GM21825 (cell line): ENCODE results near the gene ALPL.
"Not testable (repeated sequence)": the region's sequence is repeated elsewhere in the genome, so short reads cannot be mapped to it uniquely, and the experiment has no call there.

ENCODE experiments used
- ATAC-seq: cut with Tn5 transposase; IDR thresholded peaks from one replicate; pipeline ENCODE4 v1.9.1; 2021; ENCODE audit warnings: mild to moderate bottlenecking, moderate library complexity; ENCODE audit not compliant: unreplicated experiment

Gene ALPL

DNA sequence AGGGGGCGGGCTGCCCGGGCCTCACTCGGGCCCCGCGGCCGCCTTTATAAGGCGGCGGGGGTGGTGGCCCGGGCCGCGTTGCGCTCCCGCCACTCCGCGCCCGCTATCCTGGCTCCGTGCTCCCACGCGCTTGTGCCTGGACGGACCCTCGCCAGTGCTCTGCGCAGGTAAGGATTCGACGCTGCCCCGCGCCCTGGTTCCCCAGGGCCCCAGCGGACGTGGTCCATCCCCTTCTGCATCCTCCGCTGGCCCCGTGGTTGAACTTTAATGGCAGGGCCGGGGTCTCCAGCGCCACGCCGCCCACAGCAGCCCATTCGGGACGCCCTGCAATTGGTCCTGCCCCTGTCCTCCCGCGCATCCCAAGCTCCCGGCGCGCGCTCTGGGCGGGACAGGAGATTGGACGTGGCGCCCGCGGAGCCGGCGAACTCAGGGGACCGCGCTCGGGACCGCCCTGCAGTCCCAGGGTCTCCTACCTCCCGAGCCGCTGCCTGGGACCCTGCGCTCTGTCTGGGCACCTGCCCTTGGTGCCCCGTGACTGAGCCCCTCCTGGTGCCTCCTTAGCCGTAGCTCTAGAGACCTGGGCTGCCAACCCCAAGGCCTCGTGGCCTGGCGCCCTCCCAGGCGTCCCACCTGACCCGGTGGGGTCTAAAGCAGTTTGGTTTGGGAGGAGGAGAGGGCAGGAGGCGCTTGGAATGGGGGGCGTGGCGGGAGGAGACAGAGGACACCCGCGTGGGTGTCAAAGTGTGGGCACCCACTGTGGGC is at the start of gene ALPL:
Gene ALPL (plus strand): TSS at position 73 of the 762 bp plus-strand sequence. CDS start 44,659 bp downstream, outside the sequence.
- ATAC-seq = no peak

DNA sequence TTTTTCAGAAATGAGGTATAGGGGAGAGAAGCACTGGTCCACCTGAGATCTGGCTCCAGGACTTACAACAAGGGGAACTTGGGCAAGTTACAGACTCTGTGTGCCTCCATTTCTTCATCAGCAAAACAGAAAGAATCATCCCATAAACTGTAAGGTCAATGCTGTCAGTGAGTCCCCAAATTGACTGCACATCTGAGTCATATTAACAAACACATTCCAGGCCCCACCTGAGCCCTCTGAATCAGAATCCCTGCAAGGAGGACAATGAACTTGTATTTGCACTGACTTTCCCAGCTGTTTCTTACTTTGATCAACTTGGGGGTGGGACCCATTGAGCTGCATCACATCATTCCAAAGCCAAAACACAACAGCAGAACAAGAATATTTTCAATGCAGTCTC is 44.1 kb upstream of the ALPL start:
- not testable (repeated sequence) for ATAC-seq

DNA sequence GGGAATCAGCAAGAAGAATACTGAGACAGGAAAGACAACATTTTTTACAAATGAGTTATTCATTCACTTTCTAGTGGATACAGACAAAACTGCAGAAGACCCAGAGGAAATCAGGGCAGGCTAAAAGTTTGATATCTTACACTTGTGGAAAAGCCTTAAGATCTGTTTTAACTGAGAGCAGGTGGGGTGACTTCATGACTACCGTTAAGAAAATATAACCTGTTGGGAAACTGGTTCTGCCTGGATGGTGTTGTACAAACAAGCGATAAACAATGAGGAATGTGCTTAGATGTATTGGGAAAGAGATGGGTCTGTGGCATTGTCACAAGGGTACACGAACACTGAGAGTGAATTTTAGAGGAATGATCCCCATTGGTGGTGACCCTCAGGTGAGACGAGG is 41.3 kb upstream of the ALPL start:
- not testable (repeated sequence) for ATAC-seq

DNA sequence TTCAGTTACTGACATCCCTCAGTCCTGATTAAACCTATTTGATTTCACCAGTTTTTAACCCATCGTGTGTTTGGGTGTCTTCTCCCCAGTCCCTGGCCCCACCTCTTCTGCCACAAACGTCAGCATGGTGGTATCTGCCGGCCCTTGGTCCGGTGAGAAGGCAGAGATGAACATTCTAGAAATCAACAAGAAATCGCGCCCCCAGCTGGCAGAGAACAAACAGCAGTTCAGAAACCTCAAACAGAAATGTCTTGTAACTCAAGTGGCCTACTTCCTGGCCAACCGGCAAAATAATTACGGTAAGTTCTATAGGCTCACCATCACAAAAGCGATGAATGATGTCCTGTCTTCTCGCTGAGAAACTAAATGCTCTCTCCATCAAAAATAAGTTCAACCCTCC is 40.6 kb upstream of the ALPL start:
- no peak for ATAC-seq

DNA sequence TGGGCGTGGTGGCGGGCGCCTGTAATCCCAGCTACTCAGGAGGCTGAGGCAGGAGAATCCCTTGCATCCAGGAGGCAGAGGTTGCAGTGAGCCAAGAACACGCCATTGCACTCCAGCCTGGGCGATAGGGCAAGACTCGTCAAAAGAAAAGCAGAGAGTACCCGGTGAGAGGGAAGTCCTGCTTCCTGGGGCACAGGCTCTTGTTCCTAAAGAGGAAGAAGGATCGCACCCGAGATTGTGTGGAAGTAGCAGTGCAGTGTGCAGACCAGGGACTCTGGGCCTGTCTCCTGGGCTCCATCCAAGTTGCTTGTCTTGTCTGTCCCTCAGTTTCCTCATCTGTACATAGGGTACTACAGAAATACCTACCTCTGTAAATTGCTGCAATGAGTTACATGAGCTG is 39.6 kb upstream of the ALPL start:
- ATAC-seq = no peak

DNA sequence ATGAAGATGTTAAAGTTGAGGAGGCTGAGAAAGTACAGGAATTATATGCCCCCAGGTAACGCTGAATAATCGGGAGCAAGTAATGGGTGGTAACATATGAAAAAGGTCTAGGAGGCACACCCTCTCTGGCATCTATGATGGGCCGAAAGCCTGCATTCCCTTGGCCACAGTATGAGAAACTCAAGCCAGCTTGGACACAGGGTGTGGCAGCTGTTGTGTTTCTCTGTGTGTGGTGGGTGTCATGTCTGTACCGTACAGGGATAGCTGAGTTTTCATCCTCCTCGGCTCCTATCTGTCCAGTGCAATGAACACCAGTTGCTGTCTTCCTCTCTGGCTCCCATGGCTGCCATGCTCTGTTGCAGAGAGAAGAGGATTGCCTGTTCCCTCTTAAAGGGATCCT is 36.4 kb upstream of the ALPL start:
- ATAC-seq = no peak

DNA sequence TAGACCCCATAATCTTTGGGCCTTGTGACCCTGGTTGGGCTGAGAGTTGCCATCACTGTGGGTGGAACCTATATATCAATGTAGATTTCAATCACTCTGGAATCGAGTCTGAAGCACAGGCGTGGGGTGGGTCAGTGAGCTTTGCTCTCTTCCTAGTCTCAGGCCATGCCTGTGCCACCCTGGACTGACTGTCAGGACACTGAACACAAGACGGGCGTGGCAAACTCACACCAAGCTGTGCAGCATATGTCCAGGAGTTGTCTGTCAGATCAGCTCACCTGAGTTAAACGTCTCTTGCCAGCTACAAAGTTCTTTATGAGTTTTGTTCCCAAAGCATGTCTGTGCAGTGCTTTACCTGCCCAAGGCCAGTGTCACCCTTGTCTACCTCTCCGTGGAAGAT is 30.9 kb upstream of the ALPL start:
- no peak for ATAC-seq

DNA sequence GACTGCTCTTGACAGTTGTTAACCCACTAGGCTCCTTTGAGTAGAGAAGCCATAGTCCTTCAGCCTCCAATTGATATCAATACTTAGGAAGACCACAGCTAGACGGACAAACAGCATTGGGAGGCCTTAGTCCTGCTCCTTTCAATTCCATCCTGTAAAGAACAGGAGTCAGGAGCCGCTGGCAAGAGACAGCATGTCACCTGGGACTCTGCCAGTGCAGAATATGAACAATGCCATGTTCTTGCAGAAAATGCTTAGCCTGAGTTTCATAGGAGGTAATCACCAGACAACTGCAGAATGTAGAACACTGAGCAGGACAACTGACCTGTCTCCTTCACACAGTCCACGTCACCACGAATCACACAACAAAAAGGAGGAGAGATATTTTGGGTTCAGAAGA is 25.3 kb upstream of the ALPL start:
- not testable (repeated sequence) for ATAC-seq

DNA sequence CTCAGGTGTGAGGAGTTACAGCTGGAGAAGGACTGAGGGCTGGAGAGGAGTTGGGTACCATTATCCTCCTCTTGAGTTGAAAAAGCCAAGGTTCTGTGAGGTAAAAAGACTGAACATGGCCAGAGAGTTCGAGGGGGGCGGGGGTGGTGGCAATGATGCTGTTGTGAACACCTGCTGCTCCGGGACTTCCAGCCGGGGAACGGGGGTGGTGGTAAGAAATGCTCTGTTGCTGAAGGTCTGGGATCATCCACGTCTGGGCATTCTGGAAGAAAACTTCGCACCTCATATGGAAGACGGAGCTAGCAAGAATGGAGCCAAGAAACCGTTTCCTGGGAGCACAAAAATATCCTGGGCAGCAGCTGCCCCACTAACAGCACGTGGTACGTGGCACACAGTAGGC is 20.1 kb upstream of the ALPL start:
- ATAC-seq = no peak

DNA sequence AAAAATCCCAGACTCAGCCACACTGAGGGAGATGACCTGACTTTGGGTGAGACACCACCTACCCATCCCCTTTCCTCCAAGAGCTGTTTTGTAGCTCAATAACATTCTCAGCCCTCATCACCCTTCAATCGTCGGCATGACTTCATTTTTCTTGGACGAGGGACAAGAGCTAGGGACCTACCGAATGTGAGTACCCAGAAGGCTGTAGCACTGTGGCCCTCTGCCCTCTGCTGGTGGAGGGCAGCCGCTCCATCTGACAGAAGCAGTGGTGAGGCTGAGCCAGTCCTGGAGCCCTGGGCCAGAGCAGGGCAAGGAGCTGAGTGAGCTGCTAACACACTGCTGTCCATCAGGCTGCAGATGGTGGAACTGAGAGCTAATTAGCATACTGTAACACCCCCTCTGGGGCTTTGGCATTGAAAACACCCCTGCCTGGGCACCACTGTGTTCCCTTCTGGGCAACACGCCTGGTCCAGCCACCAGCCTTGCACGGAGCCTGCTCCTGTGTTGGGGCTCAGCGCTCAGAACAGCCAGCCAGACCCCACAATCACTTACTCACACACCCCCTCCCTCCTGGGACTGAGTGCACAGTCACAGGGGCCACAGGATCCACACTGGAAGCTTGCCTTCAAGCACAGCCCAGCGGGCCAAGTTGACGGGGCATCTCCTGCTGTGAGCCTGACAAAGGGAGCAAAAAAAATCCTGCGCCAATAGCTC is 18.3 kb upstream of the ALPL start:
- ATAC-seq = no peak

DNA sequence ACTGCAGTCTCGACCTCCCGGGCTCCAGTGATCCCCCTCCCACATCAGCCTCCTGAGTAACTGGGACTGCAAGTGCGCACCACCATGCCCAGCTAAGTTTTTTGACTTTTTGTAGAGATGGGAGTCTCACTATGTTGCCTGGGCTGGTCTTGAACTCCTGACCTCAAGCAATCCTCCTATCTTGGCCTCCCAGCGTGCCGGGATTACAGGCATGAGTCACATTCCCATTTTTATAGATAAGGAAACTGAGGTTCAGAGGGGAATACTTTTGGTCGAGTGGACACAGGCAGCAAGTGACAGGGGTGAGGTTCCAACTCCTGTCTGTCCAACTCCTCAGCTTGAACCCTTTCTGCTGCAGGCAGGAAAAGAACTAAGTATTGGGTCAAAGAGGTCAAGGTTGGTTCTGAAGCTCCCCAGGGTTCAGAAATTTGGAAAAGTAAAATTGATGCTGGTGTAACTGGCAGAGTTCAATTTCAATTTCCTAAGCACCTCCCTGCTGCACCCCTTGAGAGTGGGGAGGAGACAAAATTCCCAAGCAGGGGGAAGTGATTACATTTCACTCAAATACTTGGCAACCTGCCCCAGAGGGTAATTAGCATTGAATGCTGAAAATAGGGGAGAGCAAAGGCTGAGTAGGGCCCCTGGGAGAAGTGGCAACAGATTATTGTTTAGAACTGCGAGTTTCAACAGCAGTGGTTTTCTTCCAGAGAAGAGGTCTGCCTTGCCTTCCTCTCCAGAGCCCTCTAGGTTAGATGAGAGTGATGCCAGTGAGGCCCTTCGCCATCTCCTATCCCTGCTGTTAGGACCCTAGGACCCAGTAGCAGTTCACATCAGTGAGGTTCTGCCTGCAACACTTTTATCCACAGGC is 17.5 kb upstream of the ALPL start:
- no peak for ATAC-seq

DNA sequence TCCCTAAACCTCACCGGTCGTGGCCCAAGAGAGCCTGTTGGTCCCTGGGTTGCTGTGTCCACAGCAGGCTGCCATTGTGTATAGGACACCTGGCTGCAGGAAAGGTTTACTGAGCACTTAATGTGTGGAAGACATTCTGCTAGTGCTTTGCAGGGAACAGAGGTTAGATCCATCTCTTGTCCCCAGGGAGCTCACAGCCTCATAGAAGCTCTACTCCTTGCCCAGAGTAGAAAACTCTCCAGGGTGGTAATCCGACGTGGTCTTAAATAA is 16.9 kb upstream of the ALPL start:
- no peak for ATAC-seq

DNA sequence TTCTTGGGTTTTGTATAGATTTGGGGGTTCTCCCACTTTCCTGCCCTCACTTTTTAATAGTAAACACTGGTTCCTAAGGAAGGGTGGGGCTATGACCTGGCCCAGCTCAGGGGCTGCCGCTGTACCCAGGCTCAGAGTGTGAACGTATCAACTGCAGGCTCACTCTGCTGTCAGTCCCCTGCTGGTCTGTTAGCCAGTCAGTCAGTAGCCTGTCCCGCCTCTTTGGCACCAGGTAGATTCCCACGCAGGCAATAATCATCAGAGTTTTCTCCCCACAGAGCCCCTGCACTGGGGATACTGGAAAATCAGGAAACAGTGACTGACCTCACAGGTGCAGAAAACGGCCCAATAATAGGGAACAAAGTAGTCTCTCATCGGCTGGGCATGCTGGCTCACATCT is 15.0 kb upstream of the ALPL start:
- no peak for ATAC-seq

DNA sequence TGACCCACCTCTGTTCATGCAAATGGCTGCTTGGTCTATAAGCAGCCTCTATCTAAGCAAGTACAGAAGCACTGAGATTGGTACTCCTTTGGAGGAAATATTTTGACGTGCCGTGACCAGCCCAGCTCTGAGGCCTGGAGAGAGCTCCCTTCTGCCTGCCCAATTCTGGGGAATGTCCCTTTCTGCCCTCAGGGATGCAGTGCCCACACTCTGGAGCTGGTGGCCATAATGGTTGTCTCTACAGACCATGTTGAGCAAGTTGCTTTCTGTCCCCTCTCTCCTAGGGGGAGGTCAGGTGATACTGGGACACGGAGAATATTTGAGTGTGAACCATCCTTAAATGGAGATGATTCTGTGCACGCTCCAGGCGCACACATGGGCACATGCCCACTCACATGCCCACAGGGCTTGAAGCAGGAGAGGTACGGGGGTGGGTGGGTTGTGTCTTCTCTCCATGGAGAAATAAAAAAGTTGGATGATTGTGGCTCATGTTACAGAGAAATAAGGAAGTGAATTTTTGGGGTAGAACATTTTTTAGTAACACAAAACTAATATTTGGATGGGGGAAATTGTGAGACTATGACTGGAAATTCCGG is 13.9 kb upstream of the ALPL start:
- no peak for ATAC-seq

DNA sequence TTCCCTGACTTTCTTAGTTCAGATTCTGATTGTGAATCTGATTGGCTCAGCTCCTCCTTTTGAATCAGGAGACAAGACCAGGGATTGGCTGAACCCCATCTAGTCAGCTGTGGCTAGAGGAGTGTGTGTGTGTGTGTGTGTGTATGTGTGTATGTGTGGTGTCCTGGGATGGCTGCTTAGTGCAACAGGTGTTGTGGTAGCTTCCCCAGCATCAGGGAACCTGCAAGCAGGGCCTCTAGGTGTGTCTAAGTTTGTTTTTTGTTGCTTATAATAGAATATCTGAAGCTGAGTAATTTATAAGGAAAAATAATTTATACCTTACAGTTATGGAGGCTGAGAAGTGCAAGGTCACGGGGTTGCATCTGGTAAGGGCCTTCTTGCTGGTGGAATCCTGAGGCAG is 13.2 kb upstream of the ALPL start:
- no peak for ATAC-seq

DNA sequence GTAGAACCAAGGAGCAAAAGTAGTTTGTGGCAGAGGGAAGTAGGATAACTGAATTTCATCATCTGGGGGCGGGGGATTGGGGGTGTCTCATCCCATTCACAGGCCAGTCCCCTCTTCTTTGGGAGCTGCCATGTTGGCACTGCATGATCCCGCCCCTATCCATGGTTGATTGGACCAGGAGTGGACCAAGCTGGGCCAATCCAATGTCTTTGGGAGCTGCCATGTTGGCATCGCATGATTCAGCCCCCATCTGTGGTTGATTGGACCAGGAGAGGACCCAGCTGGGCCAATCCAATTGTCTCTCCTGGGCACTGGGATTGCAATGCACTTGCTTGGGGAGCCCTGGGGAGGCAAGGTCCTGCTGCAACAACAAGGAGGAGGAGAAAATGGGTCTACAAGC is 12.3 kb upstream of the ALPL start:
- no peak for ATAC-seq

DNA sequence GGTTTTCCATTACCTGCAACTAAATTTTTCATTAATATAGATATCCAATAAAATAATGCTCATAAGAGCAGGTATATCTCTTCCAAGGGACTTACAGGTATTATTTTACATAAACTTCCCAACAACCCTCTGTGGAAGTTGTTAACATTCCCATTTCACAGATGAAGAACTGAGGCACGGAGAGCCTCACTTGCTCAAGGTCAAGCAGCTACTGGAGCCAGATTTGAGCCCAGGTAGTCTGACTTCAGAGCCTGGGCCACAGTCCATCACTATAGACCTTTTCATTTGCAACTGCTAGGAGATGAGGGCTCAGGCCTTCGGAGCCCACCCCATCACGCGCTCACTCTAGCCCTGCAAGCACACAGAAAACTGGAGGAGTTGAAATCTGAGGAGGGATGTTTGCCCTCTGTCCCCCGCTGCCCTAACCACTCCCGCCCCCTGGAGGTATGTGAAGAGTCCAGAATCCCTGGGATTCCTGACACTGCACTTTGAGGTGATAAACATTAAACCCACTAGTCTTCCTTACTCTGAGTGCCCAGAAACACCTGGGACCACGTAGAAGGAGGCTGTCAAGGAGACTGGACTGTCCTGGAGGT is 11.7 kb upstream of the ALPL start:
- ATAC-seq = no peak

DNA sequence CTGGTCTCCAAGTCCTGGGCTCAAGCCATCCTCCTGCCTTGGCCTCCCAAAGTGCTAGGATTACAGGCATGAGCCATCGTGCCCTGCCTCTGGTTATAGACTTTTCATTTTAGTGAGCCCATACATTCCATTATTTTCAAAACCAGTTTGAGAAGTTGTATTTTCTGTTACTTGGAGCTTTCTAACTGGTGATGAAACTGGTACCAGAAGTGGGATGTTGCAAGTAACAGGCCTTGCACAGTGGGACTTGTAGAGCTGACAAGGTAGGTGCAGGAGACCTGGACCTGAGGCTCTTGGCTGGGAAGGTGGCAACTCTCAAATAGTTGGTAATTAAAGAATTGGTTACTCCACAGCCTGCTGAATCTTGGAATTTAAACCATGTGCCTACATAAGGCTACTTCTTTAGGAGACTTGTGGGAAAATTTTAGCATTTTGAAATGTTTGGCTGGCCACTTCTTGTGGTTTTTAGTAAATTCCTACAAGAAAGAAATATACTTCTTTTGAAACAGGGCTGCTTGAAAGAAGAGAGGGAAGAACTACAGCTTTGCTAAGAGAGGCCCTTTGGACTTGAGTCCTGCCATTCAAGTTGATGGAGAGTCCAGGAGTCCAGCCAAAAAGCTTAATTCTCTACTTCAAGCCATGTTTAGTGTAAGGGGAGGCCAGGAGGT is 9.8 kb upstream of the ALPL start:
- no peak for ATAC-seq

DNA sequence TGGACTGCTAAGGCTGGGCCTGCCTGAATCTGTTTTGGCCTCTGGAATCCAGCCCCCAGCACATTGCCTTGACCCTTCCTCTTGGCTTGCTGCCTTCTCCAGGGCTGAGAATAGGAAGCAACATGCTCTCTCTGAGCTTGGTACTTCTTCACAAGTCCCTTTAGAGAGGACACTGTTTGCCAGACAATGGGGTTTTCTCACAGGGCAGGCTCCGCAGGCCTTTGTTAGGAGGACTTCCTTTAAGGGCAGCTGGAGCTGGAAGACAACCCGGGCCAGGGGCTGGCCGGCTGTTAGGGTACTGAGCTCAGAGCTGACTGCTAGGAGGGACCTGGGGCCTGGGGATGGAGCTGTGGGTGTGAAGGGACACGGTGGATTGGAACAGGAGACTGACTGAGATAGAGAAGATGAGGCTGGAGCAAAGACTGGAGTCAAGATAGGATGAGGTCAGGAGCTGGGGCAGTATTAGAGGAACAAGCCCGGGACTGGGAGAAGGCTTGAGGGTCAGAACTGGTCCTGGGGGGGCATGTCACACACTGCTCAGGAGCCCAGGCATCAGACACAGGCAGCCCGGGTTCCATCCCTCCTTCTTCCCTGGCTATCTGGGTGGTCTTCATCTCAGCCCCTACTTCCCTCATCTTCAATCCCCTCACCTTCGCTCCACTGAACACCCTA is 5.4 kb upstream of the ALPL start:
- no peak for ATAC-seq

DNA sequence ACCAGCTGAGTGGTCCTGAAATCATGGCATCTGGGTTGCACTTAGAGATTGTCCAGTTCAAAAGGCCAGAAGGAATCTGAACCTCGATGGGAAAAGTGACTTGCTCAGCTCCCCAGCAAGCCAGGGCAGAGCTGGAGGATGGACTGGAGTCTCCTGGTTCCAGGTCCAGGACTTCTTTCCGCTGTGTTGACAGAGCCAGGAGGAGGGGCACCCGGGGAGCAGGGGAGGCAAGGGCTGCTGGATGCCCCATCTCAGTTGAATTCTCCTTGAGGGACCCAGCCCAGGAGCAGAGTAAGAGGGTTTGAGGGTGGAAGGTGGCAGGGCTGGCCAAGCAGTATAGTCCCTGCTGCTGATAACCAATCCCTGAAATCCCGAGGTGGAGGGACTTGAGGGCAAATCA is 2.4 kb upstream of the ALPL start:
- ATAC-seq = no peak
